CD4-positive, alpha-beta T cell (primary cell): Measurements from ENCODE around the gene DHRS13. TPM values are rescaled to one million over a fixed set of nuclear protein-coding genes. Genes with fewer than 3 reads are reported as not detected.
"Not testable (repeated sequence)": the region's sequence is repeated elsewhere in the genome, so short reads cannot be mapped to it uniquely, and the experiment has no call there.

Source experiments
- ATAC-seq: fragments of 200-7000 bp; cut with Tn5 transposase; one replicate; pipeline ENCODE4 v1.10.0; 2022; ENCODE audit warnings: mild to moderate bottlenecking; ENCODE audit not compliant: poor library complexity
- CTCF ChIA-PET: fragments of 350-600 bp; sonication (Branson Sonifier 250); formaldehyde crosslinking; loops from one replicate; lab custom pipeline; 2021; ENCODE audit warnings: antibody characterized with exemption, inconsistent platforms; lab: Charles Lee
- POLR2A ChIA-PET: fragments of 350-600 bp; sonication (Branson Sonifier 250); formaldehyde crosslinking; loops from one replicate; lab custom pipeline; 2021; ENCODE audit warnings: antibody characterized with exemption, inconsistent platforms; lab: Charles Lee
- DNase-seq, 14 experiments: peaks; one replicate each; pipeline ENCODE4 v3.0.0-alpha.2; 2013 to 2020; ENCODE audit warnings: mixed read lengths in 2 of 14
- H3K27ac ChIP-seq, 2 donors: one replicate each; pipeline versions ENCODE4 v1.5.1 to v1.7.0; 2013; ENCODE audit warnings: low read length in 2 of 2, low read depth in 1 of 2, mild to moderate bottlenecking in 1 of 2
- H3K27me3 ChIP-seq, 2 experiments: 1 replicate in 1 of 2; 2 replicates in 1 of 2; pipeline versions ENCODE4 v1.6.1 to v1.7.0; 2013; ENCODE audit warnings: low read length in 2 of 2, control low read depth in 1 of 2, mild to moderate bottlenecking in 1 of 2, moderate library complexity in 1 of 2; ENCODE audit not compliant: insufficient read depth in 2 of 2, control insufficient read depth in 1 of 2
- H3K36me3 ChIP-seq: one replicate; pipeline ENCODE4 v1.6.1; 2013; ENCODE audit warnings: low read length, control low read depth; ENCODE audit not compliant: insufficient read depth
- H3K4me1 ChIP-seq: one replicate; pipeline ENCODE4 v1.6.1; 2013; ENCODE audit warnings: low read length, control low read depth; ENCODE audit not compliant: insufficient read depth
- H3K4me3 ChIP-seq: one replicate; pipeline ENCODE4 v1.5.1; 2013; ENCODE audit warnings: mild to moderate bottlenecking, low read length, moderate library complexity
- H3K9me3 ChIP-seq, 2 experiments: 1 replicate in 1 of 2; 2 replicates in 1 of 2; pipeline versions ENCODE4 v1.6.1 to v1.7.0; 2013; ENCODE audit warnings: low read length in 2 of 2, mild to moderate bottlenecking in 2 of 2, control low read depth in 1 of 2, moderate library complexity in 1 of 2; ENCODE audit not compliant: control insufficient read depth in 1 of 2, insufficient read depth in 1 of 2
- H3K27ac Mint-ChIP-seq: one replicate; pipeline ENCODE4 v1.8.0; 2020; ENCODE audit warnings: mixed read lengths
- H3K27me3 Mint-ChIP-seq: one replicate; pipeline ENCODE4 v1.8.0; 2021; ENCODE audit warnings: mixed read lengths
- H3K36me3 Mint-ChIP-seq: one replicate; pipeline ENCODE4 v1.8.0; 2021; ENCODE audit warnings: low read depth, mixed read lengths
- H3K4me1 Mint-ChIP-seq: one replicate; pipeline ENCODE4 v1.8.0; 2021; ENCODE audit warnings: low read depth, mixed read lengths
- H3K4me3 Mint-ChIP-seq: one replicate; pipeline ENCODE4 v1.8.0; 2020; ENCODE audit warnings: mild to moderate bottlenecking, mixed read lengths
- H3K9me3 Mint-ChIP-seq: one replicate; pipeline ENCODE4 v1.8.0; 2020; ENCODE audit warnings: mixed read lengths
- intact Hi-C, 2 experiments: fragments of 100-400 bp; cut with DNase I in 1 of 2; cut with micrococcal nuclease in 1 of 2; formaldehyde crosslinking; loops; one replicate each; pipeline versions ENCODE4 v1.15.1 to v1.9.0; 2023 to 2025; cut with DNase I, micrococcal nuclease
- total RNA-seq, 174 experiments: library from RNA in 2 of 174; stranded (reverse) in 2 of 174; gene quantifications; one replicate each; pipeline ENCODE4 v1.2.3 and lab custom pipeline; 2021 to 2026
- TF ChIP-seq, protein P1 (sequence below): fragments of 200-600 bp; IDR thresholded peaks from one replicate; pipeline ENCODE4 v1.8.0; 2022; ENCODE audit warnings: antibody characterized with exemption, mild to moderate bottlenecking

DHRS13 gene
- total RNA-seq, 2 experiments from 2014 or later = 33.5 to 34.3 TPM

DNA sequence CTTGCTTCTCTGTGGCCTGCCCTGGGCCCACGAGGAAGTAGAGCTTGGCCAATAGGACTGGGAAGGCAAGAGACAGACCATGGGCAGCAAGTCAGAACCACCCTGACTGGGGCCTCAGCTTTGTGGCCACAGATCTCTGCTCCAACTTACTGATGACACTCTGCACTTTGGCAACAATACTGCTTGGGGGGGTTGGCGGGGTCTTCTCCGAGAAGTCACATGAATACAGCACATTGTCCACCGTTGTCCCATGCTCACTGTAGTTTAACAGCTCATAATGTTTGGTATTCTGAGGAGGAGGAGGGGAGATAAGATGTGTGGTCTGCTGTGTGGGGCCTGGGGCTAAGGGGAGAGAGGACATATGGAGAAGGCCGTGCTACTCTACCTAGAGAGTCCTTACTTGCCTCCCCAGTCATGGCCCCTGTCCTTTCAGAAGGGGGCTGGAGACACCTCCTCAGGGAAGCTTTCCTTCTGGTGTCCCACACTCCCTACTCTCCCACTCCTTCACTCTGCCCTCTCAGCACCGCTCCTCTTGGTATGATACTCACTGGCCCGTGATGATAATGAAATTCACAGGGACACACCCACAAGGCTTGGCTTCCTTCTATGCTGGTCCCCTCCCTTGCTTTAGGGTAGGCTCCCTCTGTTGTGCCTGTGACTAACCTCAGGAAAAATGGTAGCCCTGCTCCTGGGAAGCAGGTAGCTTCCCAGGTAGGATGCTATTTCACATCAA lies 4.0 kb upstream of the DHRS13 start:
- Mint-ChIP-seq H3K27me3 (no peaks in the 10 kb centered on the region), H3K36me3 (peaks cover 74% of the 10 kb centered on the region)
- intact Hi-C loops = loop anchor here in 1 of 2 experiments (1.0 kb wide), 1 partner anchor 13 kb away; no protein-coding TSS in a partner anchor

DNA sequence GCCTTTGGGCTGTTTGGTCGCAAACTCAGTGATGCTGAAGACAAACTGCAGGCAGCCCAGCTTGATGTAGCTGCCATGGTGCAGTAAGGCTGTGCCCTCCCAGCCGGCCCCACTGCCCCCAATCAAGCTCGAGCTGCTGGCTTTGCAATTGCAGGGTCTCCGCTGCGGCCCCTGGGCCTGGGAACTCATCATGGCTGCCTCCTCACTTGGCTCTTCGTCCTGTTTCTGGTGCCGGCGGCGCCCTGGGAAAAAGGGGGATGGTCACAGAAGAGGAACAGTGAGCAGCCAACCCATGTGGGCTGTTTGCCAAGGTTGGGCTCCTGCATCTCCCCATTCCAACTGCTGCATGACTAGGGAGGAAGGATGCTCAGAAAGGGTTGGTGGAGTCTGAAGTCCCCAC lies 3.4 kb upstream of the DHRS13 start:
- H3K27me3 ChIP-seq = no peaks in the 10 kb centered on the region
- intact Hi-C loops = loop anchor here in 1 of 2 experiments (1.0 kb wide), 1 partner anchor 14 kb away; no protein-coding TSS in a partner anchor
- H3K36me3 ChIP-seq = peaks cover 57% of the 10 kb centered on the region
- ATAC-seq (no peak), DNase-seq (no peak)
- ChIA-PET POLR2A (interaction anchor here (1.9 kb wide), 1 partner anchor 45 kb away, joined by 5 read pairs; the partner anchor contains the start of gene PHF12), CTCF (interaction anchor here (1.4 kb wide), 1 partner anchor 11 kb away, joined by 5 read pairs; no protein-coding TSS in a partner anchor)
- Mint-ChIP-seq H3K4me3 (no peak overlapping the region), H3K27ac (peak overlapping the region; percentile 55), H3K36me3 (peaks cover 72% of the 10 kb centered on the region), H3K9me3 (no peaks in the 10 kb centered on the region), H3K4me1 (peaks cover 17% of the 10 kb centered on the region), H3K27me3 (no peaks in the 10 kb centered on the region)
- H3K27ac ChIP-seq = no peak overlapping the region
- H3K4me3 ChIP-seq = no peak overlapping the region
- TF ChIP-seq, protein P1, sequence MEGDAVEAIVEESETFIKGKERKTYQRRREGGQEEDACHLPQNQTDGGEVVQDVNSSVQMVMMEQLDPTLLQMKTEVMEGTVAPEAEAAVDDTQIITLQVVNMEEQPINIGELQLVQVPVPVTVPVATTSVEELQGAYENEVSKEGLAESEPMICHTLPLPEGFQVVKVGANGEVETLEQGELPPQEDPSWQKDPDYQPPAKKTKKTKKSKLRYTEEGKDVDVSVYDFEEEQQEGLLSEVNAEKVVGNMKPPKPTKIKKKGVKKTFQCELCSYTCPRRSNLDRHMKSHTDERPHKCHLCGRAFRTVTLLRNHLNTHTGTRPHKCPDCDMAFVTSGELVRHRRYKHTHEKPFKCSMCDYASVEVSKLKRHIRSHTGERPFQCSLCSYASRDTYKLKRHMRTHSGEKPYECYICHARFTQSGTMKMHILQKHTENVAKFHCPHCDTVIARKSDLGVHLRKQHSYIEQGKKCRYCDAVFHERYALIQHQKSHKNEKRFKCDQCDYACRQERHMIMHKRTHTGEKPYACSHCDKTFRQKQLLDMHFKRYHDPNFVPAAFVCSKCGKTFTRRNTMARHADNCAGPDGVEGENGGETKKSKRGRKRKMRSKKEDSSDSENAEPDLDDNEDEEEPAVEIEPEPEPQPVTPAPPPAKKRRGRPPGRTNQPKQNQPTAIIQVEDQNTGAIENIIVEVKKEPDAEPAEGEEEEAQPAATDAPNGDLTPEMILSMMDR = no peak
- no peaks in the 10 kb centered on the region for H3K9me3 ChIP-seq
- peaks cover 18% of the 10 kb centered on the region for H3K4me1 ChIP-seq

More for the DNA sequence above, 4.0 kb upstream of the DHRS13 start:
- DNase-seq (no peak), ATAC-seq (no peak)
- TF ChIP-seq, protein P1 = no peak
- H3K4me1 ChIP-seq = peaks cover 12% of the 10 kb centered on the region
- no peak overlapping the region for H3K4me3 ChIP-seq
- H3K27ac ChIP-seq = no peak overlapping the region
- POLR2A ChIA-PET = interaction anchor here (1.6 to 1.9 kb wide), 2 partner anchors 43 to 45 kb away, joined by 5 to 7 read pairs; partner anchors contain the start of gene PHF12
- H3K36me3 ChIP-seq = peaks cover 63% of the 10 kb centered on the region
- H3K27me3 ChIP-seq = no peaks in the 10 kb centered on the region
- H3K9me3 Mint-ChIP-seq = no peaks in the 10 kb centered on the region
- no peaks in the 10 kb centered on the region for H3K9me3 ChIP-seq
- H3K4me3 Mint-ChIP-seq = no peak overlapping the region
- peaks cover 12% of the 10 kb centered on the region for H3K4me1 Mint-ChIP-seq
- H3K27ac Mint-ChIP-seq = peak overlapping the region; percentile 55
- CTCF ChIA-PET = interaction anchor here (1.0 to 1.7 kb wide), 3 partner anchors 10 to 180 kb away, joined by 3 to 6 read pairs (median 5); no protein-coding TSS in a partner anchor

DNA sequence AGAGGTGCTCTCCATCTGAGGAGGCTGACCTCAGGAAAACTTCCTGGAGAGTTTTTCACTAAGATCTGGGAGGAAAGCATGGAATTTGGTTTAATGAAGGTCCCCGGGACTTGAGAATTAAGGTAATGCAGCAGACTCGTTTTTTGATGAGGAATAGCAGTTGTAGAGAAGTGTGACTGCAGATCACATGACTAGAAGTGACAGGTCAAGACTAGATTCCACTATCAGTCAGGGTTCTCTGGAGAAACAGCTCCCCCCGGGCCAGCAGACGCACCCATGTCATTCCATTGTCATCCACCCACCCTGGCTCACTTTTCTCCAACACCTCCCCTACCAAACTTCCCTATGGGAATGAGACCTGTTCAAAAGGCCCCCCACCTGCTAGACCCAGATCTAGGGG lies 1.9 kb upstream of the DHRS13 start:
- intact Hi-C loops = loop anchor here in 1 of 2 experiments (1.0 to 5.0 kb wide), 2 partner anchors 44 to 142 kb away; no protein-coding TSS in a partner anchor
- peaks cover 64% of the 10 kb centered on the region for H3K36me3 Mint-ChIP-seq
- no peak for ATAC-seq
- CTCF ChIA-PET = interaction anchor here (1.4 to 4.7 kb wide), 2 partner anchors 47 to 56 kb away, joined by 4 to 56 read pairs; partner anchors contain the start of gene PHF12
- H3K4me1 Mint-ChIP-seq = peaks cover 25% of the 10 kb centered on the region
- H3K4me1 ChIP-seq = peaks cover 27% of the 10 kb centered on the region
- H3K27me3 Mint-ChIP-seq = no peaks in the 10 kb centered on the region
- TF ChIP-seq, protein P1 = no peak
- no peak for DNase-seq
- H3K27me3 ChIP-seq = no peaks in the 10 kb centered on the region
- no peak overlapping the region for H3K27ac ChIP-seq
- H3K9me3 Mint-ChIP-seq = no peaks in the 10 kb centered on the region
- H3K9me3 ChIP-seq = no peaks in the 10 kb centered on the region
- no peak overlapping the region for H3K4me3 ChIP-seq
- H3K36me3 ChIP-seq = peaks cover 51% of the 10 kb centered on the region
- POLR2A ChIA-PET = no interaction called here
- peak overlapping the region; percentile 85 for H3K27ac Mint-ChIP-seq
- H3K4me3 Mint-ChIP-seq = no peak overlapping the region

DNA sequence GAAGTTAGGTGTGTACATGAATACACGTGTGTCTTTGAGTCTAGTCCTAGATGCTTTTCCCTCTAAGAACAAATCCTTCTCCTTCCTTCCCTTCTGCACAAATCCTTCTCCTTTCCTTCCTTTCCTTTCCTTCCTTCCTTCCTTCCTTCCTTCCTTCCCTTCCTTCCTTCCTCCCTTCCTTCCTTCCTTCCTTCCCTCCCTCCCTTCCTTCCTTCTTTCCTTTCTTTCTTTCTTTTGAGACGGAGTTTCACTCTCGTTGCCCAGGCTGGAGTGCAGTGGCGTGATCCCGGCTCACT lies 615 bp upstream of the DHRS13 start:
- not testable (repeated sequence) for H3K27me3 Mint-ChIP-seq, H3K9me3 Mint-ChIP-seq, H3K27me3 ChIP-seq, H3K9me3 ChIP-seq, DNase-seq, ATAC-seq
- H3K36me3 Mint-ChIP-seq = peaks cover 53% of the 10 kb centered on the region
- H3K4me3 Mint-ChIP-seq = peak overlapping the region; percentile 85
- peak overlapping the region; percentile 85 for H3K27ac Mint-ChIP-seq
- peak overlapping the region in 1 of 2 donors; percentile 45 for H3K27ac ChIP-seq
- peak overlapping the region; percentile 18 for H3K4me3 ChIP-seq
- H3K4me1 Mint-ChIP-seq = peaks cover 32% of the 10 kb centered on the region
- intact Hi-C loops = loop anchor here (1.0 to 5.0 kb wide), 7 partner anchors 13 to 185 kb away; partner anchors contain the start of genes ERAL1 (in 2 of the 2) and RPL23A (in 1 of the 2)
- H3K36me3 ChIP-seq = peaks cover 42% of the 10 kb centered on the region
- ChIA-PET CTCF (interaction anchor here (0.6 to 4.7 kb wide), 15 partner anchors 9 to 257 kb away, joined by 3 to 56 read pairs (median 7); partner anchors contain the start of genes ERAL1, PHF12 and TLCD1), POLR2A (interaction anchor here (0.8 to 2.1 kb wide), 3 partner anchors 23 to 175 kb away, joined by 3 to 8 read pairs (median 4); partner anchors contain the start of gene NEK8)
- peaks cover 31% of the 10 kb centered on the region for H3K4me1 ChIP-seq
